ENCODE data around the gene PLAGL2. TPM values are rescaled to one million over a fixed set of nuclear protein-coding genes. Genes with fewer than 3 reads are reported as not detected.

Gene PLAGL2
- total RNA-seq, 4 donors from 2014 or later, result 4.2 to 7.2 (median 6.3) TPM

GRCh38 chr20:32238483-32239425 is 31.2 kb upstream of the PLAGL2 start:
- Histone ChIP-seq H3K27me3 (no peaks in the 10 kb centered on the region), H3K9me3 (no peaks in the 10 kb centered on the region), H3K4me1 (no peaks in the 10 kb centered on the region), H3K36me3 (peaks cover 0 to 37% (median 11%) of the 10 kb centered on the region in 3 donors), H3K4me3 (no peak overlapping the region), H3K27ac (no peak overlapping the region)
- DNase-seq (ENCODE audit: low spot score in 2 of 2), result no peak
- TF ChIP-seq POLR2A (IDR thresholded peaks at IDR 0.05) (no peak), EP300 (IDR thresholded peaks at IDR 0.05) (no peak)
- TF ChIP-seq, protein P1, sequence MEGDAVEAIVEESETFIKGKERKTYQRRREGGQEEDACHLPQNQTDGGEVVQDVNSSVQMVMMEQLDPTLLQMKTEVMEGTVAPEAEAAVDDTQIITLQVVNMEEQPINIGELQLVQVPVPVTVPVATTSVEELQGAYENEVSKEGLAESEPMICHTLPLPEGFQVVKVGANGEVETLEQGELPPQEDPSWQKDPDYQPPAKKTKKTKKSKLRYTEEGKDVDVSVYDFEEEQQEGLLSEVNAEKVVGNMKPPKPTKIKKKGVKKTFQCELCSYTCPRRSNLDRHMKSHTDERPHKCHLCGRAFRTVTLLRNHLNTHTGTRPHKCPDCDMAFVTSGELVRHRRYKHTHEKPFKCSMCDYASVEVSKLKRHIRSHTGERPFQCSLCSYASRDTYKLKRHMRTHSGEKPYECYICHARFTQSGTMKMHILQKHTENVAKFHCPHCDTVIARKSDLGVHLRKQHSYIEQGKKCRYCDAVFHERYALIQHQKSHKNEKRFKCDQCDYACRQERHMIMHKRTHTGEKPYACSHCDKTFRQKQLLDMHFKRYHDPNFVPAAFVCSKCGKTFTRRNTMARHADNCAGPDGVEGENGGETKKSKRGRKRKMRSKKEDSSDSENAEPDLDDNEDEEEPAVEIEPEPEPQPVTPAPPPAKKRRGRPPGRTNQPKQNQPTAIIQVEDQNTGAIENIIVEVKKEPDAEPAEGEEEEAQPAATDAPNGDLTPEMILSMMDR (IDR thresholded peaks at IDR 0.05), result no peak
- WGBS, 2 donors, result 78 to 79% methylated on average over 8 to 9 of the region's 9 CpGs

- no peaks in the 10 kb centered on the region for H3K27me3 ChIP-seq
Measured at GRCh38 chr20:32237419-32237818, 29.9 kb upstream of the PLAGL2 start.

GRCh38 chr20:32236819-32237218 is 29.3 kb upstream of the PLAGL2 start:
- no peak for DNase-seq (ENCODE audit: low spot score in 2 of 2)
- H3K36me3 ChIP-seq, result peaks cover 0 to 56% (median 11%) of the 10 kb centered on the region in 3 donors
- H3K27me3 ChIP-seq, result no peaks in the 10 kb centered on the region
- no peak overlapping the region for H3K4me3 ChIP-seq
- no peaks in the 10 kb centered on the region for H3K9me3 ChIP-seq
- no peak overlapping the region for H3K27ac ChIP-seq
- TF ChIP-seq, protein P1 (IDR thresholded peaks at IDR 0.05), result no peak
- no peak for TF ChIP-seq EP300 (IDR thresholded peaks at IDR 0.05)
- TF ChIP-seq POLR2A (IDR thresholded peaks at IDR 0.05), result no peak
- WGBS, 2 donors, result 91 to 95% methylated on average over 2 of the region's 2 CpGs
- peaks cover 0 to 5% (median 0%) of the 10 kb centered on the region in 4 donors for H3K4me1 ChIP-seq

More at GRCh38 chr20:32237419-32237818, 29.9 kb upstream of the PLAGL2 start:
- H3K9me3 ChIP-seq, result no peaks in the 10 kb centered on the region
- 83 to 84% methylated on average over 6 of the region's 6 CpGs for WGBS, 2 donors
- no peak overlapping the region for H3K27ac ChIP-seq
- H3K4me3 ChIP-seq, result no peak overlapping the region
- no peaks in the 10 kb centered on the region for H3K4me1 ChIP-seq
- peaks cover 0 to 50% (median 11%) of the 10 kb centered on the region in 3 donors for H3K36me3 ChIP-seq
- TF ChIP-seq EP300 (IDR thresholded peaks at IDR 0.05) (no peak), POLR2A (IDR thresholded peaks at IDR 0.05) (no peak)
- TF ChIP-seq, protein P1 (IDR thresholded peaks at IDR 0.05), result no peak
- no peak for DNase-seq (ENCODE audit: low spot score in 2 of 2)

GRCh38 chr20:32236048-32236533 is 28.5 kb upstream of the PLAGL2 start:
- 90 to 91% methylated on average over 3 of the region's 3 CpGs for WGBS, 2 donors
- Histone ChIP-seq H3K36me3 (peaks cover 0 to 63% (median 11%) of the 10 kb centered on the region in 3 donors), H3K27me3 (no peaks in the 10 kb centered on the region), H3K9me3 (no peaks in the 10 kb centered on the region), H3K27ac (no peak overlapping the region), H3K4me1 (peaks cover 0 to 6% (median 0%) of the 10 kb centered on the region in 4 donors), H3K4me3 (no peak overlapping the region)
- TF ChIP-seq POLR2A (IDR thresholded peaks at IDR 0.05) (no peak), EP300 (IDR thresholded peaks at IDR 0.05) (no peak)
- TF ChIP-seq, protein P1 (IDR thresholded peaks at IDR 0.05), result no peak
- no peak for DNase-seq (ENCODE audit: low spot score in 2 of 2)

All from tibial nerve (tissue), 4 donors.